Measurements from ENCODE around the gene SLC37A1. TPM values are rescaled to one million over a fixed set of nuclear protein-coding genes. Genes with fewer than 3 reads are reported as not detected.

SLC37A1 gene
- total and polyA plus RNA-seq, 5 donors from 2014 or later: 2.8 to 18.8 (median 3.6) TPM

DNA sequence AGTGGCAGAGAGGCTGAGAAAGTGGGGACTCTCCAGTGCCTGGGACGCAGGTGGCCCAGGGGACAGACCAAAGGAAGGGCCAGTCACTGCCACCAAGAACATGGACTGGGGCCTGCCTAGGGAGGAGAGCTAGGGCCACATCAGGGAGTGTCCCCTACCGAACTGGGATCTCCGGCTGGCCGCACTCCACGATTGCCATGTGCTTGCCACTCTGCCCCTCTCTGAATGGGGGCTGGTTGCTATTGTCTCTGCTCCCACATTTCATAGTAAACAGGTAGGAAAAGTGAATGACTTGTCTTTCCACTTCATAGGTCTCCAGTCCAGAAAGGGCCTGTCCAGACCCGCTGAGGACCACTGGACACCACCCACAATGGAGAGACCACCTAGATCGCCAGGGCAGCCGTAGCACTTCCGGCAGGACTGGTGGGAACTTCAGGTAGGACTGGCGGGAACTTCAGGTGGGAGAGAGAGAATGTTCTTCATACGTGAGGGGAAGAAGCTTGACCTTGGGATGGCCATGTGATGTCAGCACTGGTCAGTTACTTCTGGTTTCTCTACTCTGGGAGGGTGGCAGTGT is 84.6 kb downstream of the SLC37A1 start:
- Histone ChIP-seq H3K4me3 (ENCODE audit: low read depth, low read length) (no peak overlapping the region), H3K27ac (ENCODE audit: insufficient read depth, low read length, poor library complexity, severe bottlenecking) (no peak overlapping the region), H3K4me1 (ENCODE audit: control insufficient read depth, insufficient read depth, low read length, poor library complexity, severe bottlenecking) (peaks cover 3% of the 10 kb centered on the region), H3K27me3 (ENCODE audit: control insufficient read depth, insufficient read depth, low read length) (no peaks in the 10 kb centered on the region), H3K9me3 (ENCODE audit: control insufficient read depth in 2 of 2, low read length in 2 of 2) (no peaks in the 10 kb centered on the region), H3K36me3 (ENCODE audit: control insufficient read depth, insufficient read depth, low read length) (no peaks in the 10 kb centered on the region)
- peaks cover 0 to 4% (median 0%) of the 10 kb centered on the region in 7 donors for H3K9me3 Mint-ChIP-seq
- H3K4me1 Mint-ChIP-seq: peaks cover 0 to 5% (median under 1%) of the 10 kb centered on the region in 4 donors
- no peak overlapping the region for H3K4me3 Mint-ChIP-seq
- no peak for ATAC-seq (ENCODE audit: low read depth in 2 of 2)
- H3K27ac Mint-ChIP-seq: no peak overlapping the region
- H3K36me3 Mint-ChIP-seq: no peaks in the 10 kb centered on the region
- no peak for DNase-seq
- H3K27me3 Mint-ChIP-seq: peaks cover 10% of the 10 kb centered on the region

GRCh38 chr21:42599486-42599885 is 85.8 kb downstream of the SLC37A1 start:
- H3K27ac Mint-ChIP-seq: no peak overlapping the region
- Histone ChIP-seq H3K27ac (ENCODE audit: insufficient read depth, low read length, poor library complexity, severe bottlenecking) (no peak overlapping the region), H3K9me3 (ENCODE audit: control insufficient read depth in 2 of 2, low read length in 2 of 2) (peaks cover 0 to 6% of the 10 kb centered on the region in 2 experiments), H3K36me3 (ENCODE audit: control insufficient read depth, insufficient read depth, low read length) (no peaks in the 10 kb centered on the region), H3K4me1 (ENCODE audit: control insufficient read depth, insufficient read depth, low read length, poor library complexity, severe bottlenecking) (no peaks in the 10 kb centered on the region), H3K27me3 (ENCODE audit: control insufficient read depth, insufficient read depth, low read length) (no peaks in the 10 kb centered on the region), H3K4me3 (ENCODE audit: low read depth, low read length) (no peak overlapping the region)
- H3K4me3 Mint-ChIP-seq: no peak overlapping the region
- peaks cover 0 to 7% (median 4%) of the 10 kb centered on the region in 7 donors for H3K9me3 Mint-ChIP-seq
- ATAC-seq (ENCODE audit: low read depth in 2 of 2): no peak
- peaks cover 0 to 5% (median 0%) of the 10 kb centered on the region in 4 donors for H3K4me1 Mint-ChIP-seq
- DNase-seq: no peak
- H3K27me3 Mint-ChIP-seq: peaks cover 6% of the 10 kb centered on the region
- no peaks in the 10 kb centered on the region for H3K36me3 Mint-ChIP-seq

- H3K27ac Mint-ChIP-seq: no peak overlapping the region
- H3K27me3 ChIP-seq (ENCODE audit: control insufficient read depth, insufficient read depth, low read length): no peaks in the 10 kb centered on the region
Observed at GRCh38 chr21:42599962-42600361, 86.3 kb downstream of the SLC37A1 start.

DNA sequence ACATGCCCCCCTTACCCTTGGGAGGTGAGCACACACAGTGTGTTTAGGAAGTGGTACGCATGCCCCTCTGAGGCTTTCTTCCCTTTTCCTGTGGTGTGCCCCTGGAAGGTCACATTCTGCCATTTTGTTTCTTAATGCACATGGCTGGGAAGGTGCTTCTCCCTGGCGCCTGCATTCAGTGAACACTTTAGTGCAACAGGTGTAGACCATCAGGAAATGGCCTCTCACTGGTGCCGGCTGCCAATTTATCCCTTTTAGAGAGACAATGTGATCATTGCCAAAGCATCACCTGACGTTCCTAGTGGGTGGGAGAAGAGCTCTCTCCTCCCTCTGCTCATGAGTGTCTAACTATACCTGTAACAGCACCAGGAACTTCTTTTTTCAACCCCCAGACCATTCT is 88.0 kb downstream of the SLC37A1 start:
- Histone ChIP-seq H3K27ac (ENCODE audit: insufficient read depth, low read length, poor library complexity, severe bottlenecking) (no peak overlapping the region), H3K27me3 (ENCODE audit: control insufficient read depth, insufficient read depth, low read length) (no peaks in the 10 kb centered on the region), H3K4me1 (ENCODE audit: control insufficient read depth, insufficient read depth, low read length, poor library complexity, severe bottlenecking) (no peaks in the 10 kb centered on the region), H3K36me3 (ENCODE audit: control insufficient read depth, insufficient read depth, low read length) (no peaks in the 10 kb centered on the region), H3K9me3 (ENCODE audit: control insufficient read depth in 2 of 2, low read length in 2 of 2) (peaks cover 7 to 16% of the 10 kb centered on the region in 2 experiments), H3K4me3 (ENCODE audit: low read depth, low read length) (no peak overlapping the region)
- H3K36me3 Mint-ChIP-seq: no peaks in the 10 kb centered on the region
- peaks cover 6% of the 10 kb centered on the region for H3K27me3 Mint-ChIP-seq
- H3K9me3 Mint-ChIP-seq: peaks cover 0 to 20% (median 4%) of the 10 kb centered on the region in 7 donors
- ATAC-seq (ENCODE audit: low read depth in 2 of 2) (no peak), DNase-seq (no peak)
- no peak overlapping the region for H3K27ac Mint-ChIP-seq
- peaks cover 0 to 5% (median 0%) of the 10 kb centered on the region in 4 donors for H3K4me1 Mint-ChIP-seq
- no peak overlapping the region for H3K4me3 Mint-ChIP-seq

More at GRCh38 chr21:42599962-42600361, 86.3 kb downstream of the SLC37A1 start:
- no peaks in the 10 kb centered on the region for H3K36me3 ChIP-seq (ENCODE audit: control insufficient read depth, insufficient read depth, low read length)
- Mint-ChIP-seq H3K9me3 (peaks cover 0 to 7% (median 4%) of the 10 kb centered on the region in 7 donors), H3K4me3 (no peak overlapping the region), H3K27me3 (peaks cover 6% of the 10 kb centered on the region), H3K4me1 (peaks cover 0 to 5% (median 0%) of the 10 kb centered on the region in 4 donors), H3K36me3 (no peaks in the 10 kb centered on the region)
- H3K4me3 ChIP-seq (ENCODE audit: low read depth, low read length): no peak overlapping the region
- ATAC-seq (ENCODE audit: low read depth in 2 of 2): no peak
- H3K4me1 ChIP-seq (ENCODE audit: control insufficient read depth, insufficient read depth, low read length, poor library complexity, severe bottlenecking): no peaks in the 10 kb centered on the region
- DNase-seq: no peak
- peaks cover 0 to 6% of the 10 kb centered on the region in 2 experiments for H3K9me3 ChIP-seq (ENCODE audit: control insufficient read depth in 2 of 2, low read length in 2 of 2)
- no peak overlapping the region for H3K27ac ChIP-seq (ENCODE audit: insufficient read depth, low read length, poor library complexity, severe bottlenecking)

- H3K9me3 Mint-ChIP-seq: peaks cover 0 to 20% (median 5%) of the 10 kb centered on the region in 7 donors
- Histone ChIP-seq H3K9me3 (ENCODE audit: control insufficient read depth in 2 of 2, low read length in 2 of 2) (peaks cover 7 to 16% of the 10 kb centered on the region in 2 experiments), H3K27me3 (ENCODE audit: control insufficient read depth, insufficient read depth, low read length) (no peaks in the 10 kb centered on the region), H3K27ac (ENCODE audit: insufficient read depth, low read length, poor library complexity, severe bottlenecking) (no peak overlapping the region), H3K36me3 (ENCODE audit: control insufficient read depth, insufficient read depth, low read length) (no peaks in the 10 kb centered on the region), H3K4me1 (ENCODE audit: control insufficient read depth, insufficient read depth, low read length, poor library complexity, severe bottlenecking) (no peaks in the 10 kb centered on the region), H3K4me3 (ENCODE audit: low read depth, low read length) (no peak overlapping the region)
- H3K36me3 Mint-ChIP-seq: no peaks in the 10 kb centered on the region
- DNase-seq (no peak), ATAC-seq (ENCODE audit: low read depth in 2 of 2) (no peak)
- no peak overlapping the region for H3K27ac Mint-ChIP-seq
- H3K27me3 Mint-ChIP-seq: peaks cover 15% of the 10 kb centered on the region
- H3K4me3 Mint-ChIP-seq: no peak overlapping the region
- H3K4me1 Mint-ChIP-seq: peaks cover 0 to 5% (median 2%) of the 10 kb centered on the region in 4 donors
Observed at GRCh38 chr21:42607102-42607501, 93.5 kb downstream of the SLC37A1 start.

DNA sequence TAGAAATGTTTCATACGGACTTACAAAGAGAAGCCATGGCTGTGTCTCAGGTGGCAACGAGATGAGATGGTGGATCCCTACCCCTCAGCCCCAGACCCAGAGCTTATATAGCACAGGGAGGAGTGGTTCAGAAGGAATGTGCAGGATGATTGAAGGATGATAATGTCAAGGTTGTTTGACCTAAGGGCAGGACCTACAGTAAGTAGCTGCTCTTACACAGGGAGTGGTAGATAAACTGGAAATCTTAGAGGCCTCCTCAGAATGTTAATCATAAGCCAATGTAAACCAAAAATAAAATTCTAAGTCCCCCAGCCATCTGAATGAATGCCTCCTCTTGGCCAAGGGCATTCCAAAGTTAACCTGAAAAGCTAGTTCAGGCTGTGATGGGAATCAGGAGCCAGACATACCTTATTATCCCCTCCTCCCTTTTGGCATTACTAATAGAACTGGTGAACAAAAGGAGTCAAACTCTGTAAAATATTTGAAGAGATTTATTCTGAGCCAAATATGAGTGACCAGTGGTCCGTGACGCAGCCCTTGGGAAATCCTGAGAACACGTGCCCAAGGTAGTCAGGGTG is 94.0 kb downstream of the SLC37A1 start:
- DNase-seq (no peak), ATAC-seq (ENCODE audit: low read depth in 2 of 2) (no peak)
- no peaks in the 10 kb centered on the region for H3K27me3 ChIP-seq (ENCODE audit: control insufficient read depth, insufficient read depth, low read length)
- H3K4me3 Mint-ChIP-seq: no peak overlapping the region
- H3K27ac ChIP-seq (ENCODE audit: insufficient read depth, low read length, poor library complexity, severe bottlenecking): no peak overlapping the region
- H3K4me1 ChIP-seq (ENCODE audit: control insufficient read depth, insufficient read depth, low read length, poor library complexity, severe bottlenecking): no peaks in the 10 kb centered on the region
- peaks cover 9 to 16% of the 10 kb centered on the region in 2 experiments for H3K9me3 ChIP-seq (ENCODE audit: control insufficient read depth in 2 of 2, low read length in 2 of 2)
- no peak overlapping the region for H3K4me3 ChIP-seq (ENCODE audit: low read depth, low read length)
- peaks cover 0 to 20% (median 5%) of the 10 kb centered on the region in 7 donors for H3K9me3 Mint-ChIP-seq
- no peaks in the 10 kb centered on the region for H3K36me3 ChIP-seq (ENCODE audit: control insufficient read depth, insufficient read depth, low read length)
- peaks cover 0 to 5% (median 2%) of the 10 kb centered on the region in 4 donors for H3K4me1 Mint-ChIP-seq
- no peak overlapping the region for H3K27ac Mint-ChIP-seq
- peaks cover 13% of the 10 kb centered on the region for H3K27me3 Mint-ChIP-seq
- H3K36me3 Mint-ChIP-seq: no peaks in the 10 kb centered on the region

DNA sequence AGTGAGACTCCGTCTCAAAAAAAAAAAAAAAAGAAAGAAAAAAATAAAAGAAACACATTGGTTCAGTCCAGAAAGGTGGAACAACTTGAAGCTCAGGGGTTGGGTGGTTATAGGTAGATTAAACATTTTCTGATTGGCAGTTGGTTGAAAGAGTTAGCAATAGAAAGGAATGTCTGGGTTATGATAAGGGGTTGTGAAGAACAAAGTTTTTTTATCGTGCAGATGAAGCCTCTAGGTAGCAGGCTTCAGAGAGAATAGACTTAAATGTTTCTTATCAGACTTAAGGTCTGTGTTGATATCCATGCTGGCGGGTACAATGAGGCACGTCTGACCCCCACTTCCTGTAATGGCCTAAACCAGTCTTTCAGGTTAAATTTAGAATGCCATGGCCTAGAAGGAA is 94.8 kb downstream of the SLC37A1 start:
- no peaks in the 10 kb centered on the region for H3K27me3 ChIP-seq (ENCODE audit: control insufficient read depth, insufficient read depth, low read length)
- Mint-ChIP-seq H3K4me3 (no peak overlapping the region), H3K9me3 (peaks cover 0 to 20% (median 5%) of the 10 kb centered on the region in 7 donors), H3K4me1 (peaks cover 0 to 3% (median under 1%) of the 10 kb centered on the region in 4 donors), H3K27ac (peak overlapping the region in 1 of 3 donors; percentile 12), H3K36me3 (no peaks in the 10 kb centered on the region), H3K27me3 (peaks cover 9% of the 10 kb centered on the region)
- ATAC-seq (ENCODE audit: low read depth in 2 of 2): no peak
- H3K9me3 ChIP-seq (ENCODE audit: control insufficient read depth in 2 of 2, low read length in 2 of 2): peaks cover 9 to 16% of the 10 kb centered on the region in 2 experiments
- H3K36me3 ChIP-seq (ENCODE audit: control insufficient read depth, insufficient read depth, low read length): no peaks in the 10 kb centered on the region
- DNase-seq: no peak
- H3K27ac ChIP-seq (ENCODE audit: insufficient read depth, low read length, poor library complexity, severe bottlenecking): no peak overlapping the region
- no peak overlapping the region for H3K4me3 ChIP-seq (ENCODE audit: low read depth, low read length)
- H3K4me1 ChIP-seq (ENCODE audit: control insufficient read depth, insufficient read depth, low read length, poor library complexity, severe bottlenecking): no peaks in the 10 kb centered on the region
